Measurements from ENCODE around the gene EPHA1. TPM values are rescaled to one million over a fixed set of nuclear protein-coding genes. Genes with fewer than 3 reads are reported as not detected.
"Not testable (repeated sequence)": the region's sequence is repeated elsewhere in the genome, so short reads cannot be mapped to it uniquely, and the experiment has no call there.

The EPHA1 gene
- total and polyA plus RNA-seq, 2 donors: 1.4 to 3.2 TPM

- not testable (repeated sequence) for H3K36me3 ChIP-seq (ENCODE audit: insufficient read depth); DNase-seq (ENCODE audit: extremely low spot score); H3K4me3 ChIP-seq (ENCODE audit: low read depth, low read length); H3K27ac ChIP-seq (ENCODE audit: low read depth); H3K4me1 ChIP-seq (ENCODE audit: insufficient read depth)
- WGBS: 48% methylated on average over 3 of the region's 3 CpGs
Observed at GRCh38 chr7:143420624-143421023, 12.0 kb upstream of the EPHA1 start.

GRCh38 chr7:143419880-143420279 is 11.2 kb upstream of the EPHA1 start:
- no peaks in the 10 kb centered on the region for H3K4me1 ChIP-seq (ENCODE audit: insufficient read depth)
- no peak overlapping the region for H3K4me3 ChIP-seq (ENCODE audit: low read depth, low read length)
- no peak for DNase-seq (ENCODE audit: extremely low spot score)
- H3K27ac ChIP-seq (ENCODE audit: low read depth): no peak overlapping the region
- 51% methylated on average over 4 of the region's 4 CpGs for WGBS
- no peaks in the 10 kb centered on the region for H3K36me3 ChIP-seq (ENCODE audit: insufficient read depth)

GRCh38 chr7:143418681-143419458 is 10.2 kb upstream of the EPHA1 start:
- Histone ChIP-seq H3K27ac (ENCODE audit: low read depth) (no peak overlapping the region), H3K4me3 (ENCODE audit: low read depth, low read length) (no peak overlapping the region), H3K36me3 (ENCODE audit: insufficient read depth) (no peaks in the 10 kb centered on the region), H3K4me1 (ENCODE audit: insufficient read depth) (no peaks in the 10 kb centered on the region)
- DNase-seq (ENCODE audit: extremely low spot score): no peak
- WGBS: 85% methylated on average over 11 of the region's 11 CpGs

- DNase-seq (ENCODE audit: extremely low spot score): no peak
- no peak overlapping the region for H3K4me3 ChIP-seq (ENCODE audit: low read depth, low read length)
- H3K4me1 ChIP-seq (ENCODE audit: insufficient read depth): no peaks in the 10 kb centered on the region
- no peak overlapping the region for H3K27ac ChIP-seq (ENCODE audit: low read depth)
- no peaks in the 10 kb centered on the region for H3K36me3 ChIP-seq (ENCODE audit: insufficient read depth)
- WGBS: 47% methylated on average over 1 of the region's 1 CpG
Observed at GRCh38 chr7:143417734-143418383, 9.2 kb upstream of the EPHA1 start.

GRCh38 chr7:143416565-143417149 is 8.0 kb upstream of the EPHA1 start:
- no peak for DNase-seq (ENCODE audit: extremely low spot score)
- H3K4me3 ChIP-seq (ENCODE audit: low read depth, low read length): no peak overlapping the region
- 5% methylated on average over 3 of the region's 3 CpGs for WGBS
- H3K36me3 ChIP-seq (ENCODE audit: insufficient read depth): no peaks in the 10 kb centered on the region
- H3K4me1 ChIP-seq (ENCODE audit: insufficient read depth): no peaks in the 10 kb centered on the region
- H3K27ac ChIP-seq (ENCODE audit: low read depth): no peak overlapping the region

GRCh38 chr7:143415742-143416397 is 7.2 kb upstream of the EPHA1 start:
- no peak for DNase-seq (ENCODE audit: extremely low spot score)
- H3K4me3 ChIP-seq (ENCODE audit: low read depth, low read length): no peak overlapping the region
- WGBS: 80% methylated on average over 8 of the region's 8 CpGs
- H3K4me1 ChIP-seq (ENCODE audit: insufficient read depth): no peaks in the 10 kb centered on the region
- no peaks in the 10 kb centered on the region for H3K36me3 ChIP-seq (ENCODE audit: insufficient read depth)
- no peak overlapping the region for H3K27ac ChIP-seq (ENCODE audit: low read depth)

- not testable (repeated sequence) for H3K27ac ChIP-seq (ENCODE audit: low read depth); H3K4me3 ChIP-seq (ENCODE audit: low read depth, low read length); DNase-seq (ENCODE audit: extremely low spot score); H3K4me1 ChIP-seq (ENCODE audit: insufficient read depth); H3K36me3 ChIP-seq (ENCODE audit: insufficient read depth)
- 85% methylated on average over 7 of the region's 7 CpGs for WGBS
Observed at GRCh38 chr7:143415209-143415608, 6.6 kb upstream of the EPHA1 start.

- H3K27ac ChIP-seq (ENCODE audit: low read depth): no peak overlapping the region
- H3K4me3 ChIP-seq (ENCODE audit: low read depth, low read length): no peak overlapping the region
- WGBS: 93% methylated on average over 8 of the region's 8 CpGs
- no peak for DNase-seq (ENCODE audit: extremely low spot score)
- peaks cover 1% of the 10 kb centered on the region for H3K4me1 ChIP-seq (ENCODE audit: insufficient read depth)
- H3K36me3 ChIP-seq (ENCODE audit: insufficient read depth): no peaks in the 10 kb centered on the region
Observed at GRCh38 chr7:143413123-143413522, 4.5 kb upstream of the EPHA1 start.

DNA sequence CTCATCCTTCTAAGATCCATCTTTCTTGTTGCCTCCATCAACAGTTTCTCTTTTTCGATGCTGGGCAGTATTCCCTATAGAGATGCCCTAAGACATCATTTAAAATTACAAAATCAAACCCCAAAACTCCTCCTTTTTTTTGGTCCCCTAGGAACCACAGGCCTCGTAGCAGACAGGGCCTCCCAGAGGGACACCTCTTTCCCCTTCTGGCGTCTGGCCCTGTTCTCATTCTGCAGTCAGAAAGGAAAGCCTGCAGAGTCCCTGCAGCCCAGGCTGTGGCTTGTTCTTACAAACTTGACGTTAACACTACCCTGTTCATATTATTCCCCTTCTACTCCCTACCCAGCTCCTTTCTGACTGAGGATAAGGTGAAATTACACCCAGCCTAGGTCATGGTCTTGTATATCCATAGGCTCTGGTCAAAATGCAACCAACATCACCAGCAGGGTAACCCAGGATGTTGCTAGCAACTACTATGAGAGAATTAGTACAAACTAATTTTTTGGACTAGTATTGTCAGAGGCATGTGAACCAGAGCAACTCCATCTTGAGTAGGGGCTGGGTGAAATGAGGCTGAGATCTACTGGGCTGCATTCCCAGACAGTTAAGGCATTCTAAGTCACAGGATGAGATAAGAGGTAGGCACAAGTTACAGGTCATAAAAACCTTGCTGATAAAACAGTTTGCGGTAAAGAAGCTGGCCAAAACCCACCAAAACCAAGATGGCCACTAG is 3.5 kb upstream of the EPHA1 start:
- no peak overlapping the region for H3K4me3 ChIP-seq (ENCODE audit: low read depth, low read length)
- peaks cover 1% of the 10 kb centered on the region for H3K4me1 ChIP-seq (ENCODE audit: insufficient read depth)
- 74% methylated on average over 5 of the region's 5 CpGs for WGBS
- no peaks in the 10 kb centered on the region for H3K36me3 ChIP-seq (ENCODE audit: insufficient read depth)
- no peak overlapping the region for H3K27ac ChIP-seq (ENCODE audit: low read depth)
- DNase-seq (ENCODE audit: extremely low spot score): no peak

DNA sequence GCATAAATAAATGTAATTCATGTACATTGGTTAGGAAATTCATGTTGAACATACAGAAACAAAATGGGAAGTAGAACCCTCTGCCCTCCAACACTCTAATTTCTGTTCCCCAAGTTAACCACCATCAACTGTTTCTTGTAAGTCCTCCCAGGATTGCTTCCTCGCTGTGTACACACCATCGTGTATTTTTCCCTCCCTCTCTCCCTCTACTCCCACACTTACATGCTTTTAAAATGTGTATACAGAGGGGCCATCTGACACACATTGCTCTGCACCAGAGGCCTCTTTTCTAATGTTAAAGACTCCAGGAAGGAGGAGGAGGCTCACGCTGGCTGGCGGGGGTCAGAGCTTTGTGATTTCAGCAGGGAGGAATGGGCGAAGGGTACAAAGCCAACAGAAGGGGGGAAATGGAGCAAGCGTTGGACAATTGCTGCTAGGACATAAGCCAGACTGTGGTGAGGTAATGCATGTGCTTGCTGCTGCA is 1.9 kb upstream of the EPHA1 start:
- Histone ChIP-seq H3K4me3 (ENCODE audit: low read depth, low read length) (no peak overlapping the region), H3K4me1 (ENCODE audit: insufficient read depth) (peaks cover 3% of the 10 kb centered on the region), H3K27ac (ENCODE audit: low read depth) (peak overlapping the region; percentile 14), H3K36me3 (ENCODE audit: insufficient read depth) (no peaks in the 10 kb centered on the region)
- WGBS: 21% methylated on average over 6 of the region's 6 CpGs
- peak; percentile 56 for DNase-seq (ENCODE audit: extremely low spot score)

DNA sequence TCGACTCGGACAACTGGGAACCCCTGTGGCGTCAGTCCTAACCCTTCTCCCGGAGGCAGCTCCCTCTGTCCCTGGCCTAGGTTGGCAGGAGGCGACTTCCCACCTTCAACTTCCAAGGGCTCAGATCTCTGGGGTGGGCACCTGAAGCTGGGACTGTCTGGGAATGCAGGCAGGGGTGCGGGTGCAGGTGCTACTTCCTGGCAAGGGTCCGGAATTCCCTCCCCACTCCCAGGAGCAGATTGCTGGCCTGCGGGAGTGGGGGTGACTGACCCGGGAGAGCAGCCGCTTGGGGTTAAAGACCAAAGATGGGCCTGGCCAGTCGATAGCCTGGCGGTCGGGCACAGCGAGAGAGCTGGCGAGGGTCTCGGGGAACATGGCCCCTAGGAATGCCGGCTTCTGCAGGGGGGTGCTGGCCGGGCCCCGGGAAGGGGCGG is 387 bp downstream of the EPHA1 start:
- Histone ChIP-seq H3K4me1 (ENCODE audit: insufficient read depth) (peaks cover 3% of the 10 kb centered on the region), H3K27ac (ENCODE audit: low read depth) (no peak overlapping the region), H3K4me3 (ENCODE audit: low read depth, low read length) (peak overlapping the region; percentile 46), H3K36me3 (ENCODE audit: insufficient read depth) (no peaks in the 10 kb centered on the region)
- WGBS: 60% methylated on average over 20 of the region's 20 CpGs
- no peak for DNase-seq (ENCODE audit: extremely low spot score)

- no peak overlapping the region for H3K27ac ChIP-seq (ENCODE audit: low read depth)
- DNase-seq (ENCODE audit: extremely low spot score): no peak
- no peaks in the 10 kb centered on the region for H3K36me3 ChIP-seq (ENCODE audit: insufficient read depth)
- WGBS: 78% methylated on average over 13 of the region's 13 CpGs
- H3K4me1 ChIP-seq (ENCODE audit: insufficient read depth): peaks cover 3% of the 10 kb centered on the region
- H3K4me3 ChIP-seq (ENCODE audit: low read depth, low read length): peak overlapping the region; percentile 46
Observed at GRCh38 chr7:143407287-143408251, 1.1 kb downstream of the EPHA1 start.
